Endodermal cell (in vitro differentiated cells): ENCODE data around the gene RPL35. TPM values are rescaled to one million over a fixed set of nuclear protein-coding genes. Genes with fewer than 3 reads are reported as not detected.
A peak's percentile ranks its signal among the peaks of the same experiment; 100 is the strongest.

Experiments used
- DNase-seq: peaks from one replicate; pipeline ENCODE4 v3.0.0-alpha.2; 2017
- H3K27ac ChIP-seq: 2 replicates; pipeline ENCODE4 v1.5.1; 2013; ENCODE audit warnings: mild to moderate bottlenecking, low read depth, low read length, moderate library complexity
- H3K27me3 ChIP-seq: 2 replicates; pipeline ENCODE4 v1.6.1; 2013; ENCODE audit warnings: mild to moderate bottlenecking, low read length, moderate library complexity; ENCODE audit not compliant: insufficient read depth, control insufficient read depth, poor library complexity, severe bottlenecking
- H3K36me3 ChIP-seq: 2 replicates; pipeline ENCODE4 v1.7.0; 2013; ENCODE audit warnings: mild to moderate bottlenecking, low read length, moderate library complexity; ENCODE audit not compliant: control insufficient read depth, insufficient read depth
- H3K4me1 ChIP-seq: one replicate; pipeline ENCODE4 v1.7.0; 2013; ENCODE audit warnings: low read length; ENCODE audit not compliant: control insufficient read depth, insufficient read depth
- H3K4me3 ChIP-seq: 2 replicates; pipeline ENCODE4 v1.5.1; 2013; ENCODE audit warnings: mild to moderate bottlenecking, low read length, moderate library complexity
- H3K9ac ChIP-seq: 2 replicates; pipeline ENCODE4 v1.6.1; 2013; ENCODE audit warnings: mild to moderate bottlenecking, low read length, moderate library complexity; ENCODE audit not compliant: poor library complexity, severe bottlenecking; ENCODE audit errors: extremely low read depth
- H3K9me3 ChIP-seq: 2 replicates; pipeline ENCODE4 v1.6.1; 2013; ENCODE audit warnings: mild to moderate bottlenecking, low read length, moderate library complexity; ENCODE audit not compliant: control insufficient read depth
- H3K27ac Mint-ChIP-seq: 2 replicates; pipeline ENCODE4 v1.8.0; 2020; ENCODE audit warnings: mixed read lengths
- H3K27me3 Mint-ChIP-seq: 2 replicates; pipeline ENCODE4 v1.8.0; 2021; ENCODE audit warnings: mild to moderate bottlenecking, mixed read lengths; ENCODE audit not compliant: insufficient read depth
- H3K36me3 Mint-ChIP-seq: 2 replicates; pipeline ENCODE4 v1.8.0; 2020; ENCODE audit warnings: low read depth, mixed read lengths
- H3K4me1 Mint-ChIP-seq: 2 replicates; pipeline ENCODE4 v1.8.0; 2020; ENCODE audit warnings: mixed read lengths
- H3K4me3 Mint-ChIP-seq: 2 replicates; pipeline ENCODE4 v1.8.0; 2020; ENCODE audit warnings: mild to moderate bottlenecking, moderate library complexity, mixed read lengths
- H3K9me3 Mint-ChIP-seq: 2 replicates; pipeline ENCODE4 v1.8.0; 2020; ENCODE audit warnings: mild to moderate bottlenecking, mixed read lengths
- CTCF ChIP-seq: fragments of 200-600 bp; sonication (generic); conservative IDR thresholded peaks from 2 replicates; pipeline ENCODE4 v1.5.0; 2021; ENCODE audit warnings: antibody characterized with exemption, mild to moderate bottlenecking
- WGBS, 2 experiments: methylation state at CpG; one replicate each; pipeline versions ENCODE4 v1.1.5 to v1.1.7; 2013; ENCODE audit warnings: missing lambda C conversion rate in 2 of 2, mixed read lengths in 1 of 2; ENCODE audit not compliant: insufficient coverage in 1 of 2, insufficient read length in 1 of 2; 5-methylcytosine and 5-hydroxymethylcytosine counted together
- total RNA-seq, 2 donors: library from RNA; stranded (reverse); fragmentation: NEBNext Ultra II Directional in 1 of 2; extraction: Animal tissue kit (Norgen Biotek cat#: 25700) in 1 of 2; gene quantifications; 2 replicates in 1 of 2; 3 replicates in 1 of 2; pipeline ENCODE4 v1.2.1, GENCODE V29; 2021

Gene RPL35
- total RNA-seq, 2 donors from 2014 or later = 1,507 to 1,578 TPM

GRCh38 chr9:124835026-124835557 lies 26.7 kb downstream of the RPL35 start:
- Mint-ChIP-seq H3K27ac (no peak overlapping the region), H3K9me3 (no peaks in the 10 kb centered on the region), H3K4me3 (no peak overlapping the region), H3K36me3 (no peaks in the 10 kb centered on the region), H3K4me1 (peaks cover 3% of the 10 kb centered on the region), H3K27me3 (no peaks in the 10 kb centered on the region)
- DNase-seq = no peak
- Histone ChIP-seq H3K4me1 (peaks cover 3% of the 10 kb centered on the region), H3K27ac (no peak overlapping the region), H3K36me3 (no peaks in the 10 kb centered on the region), H3K27me3 (no peaks in the 10 kb centered on the region), H3K4me3 (no peak overlapping the region), H3K9ac (no peak overlapping the region), H3K9me3 (no peaks in the 10 kb centered on the region)
- 88 to 96% methylated on average over 4 to 13 of the region's 13 CpGs for WGBS, 2 experiments
- no peak for TF ChIP-seq CTCF

- H3K27me3 ChIP-seq = no peaks in the 10 kb centered on the region
- no peak for TF ChIP-seq CTCF
- no peaks in the 10 kb centered on the region for H3K9me3 Mint-ChIP-seq
- WGBS, 2 experiments = 81 to 83% methylated on average over 5 to 7 of the region's 7 CpGs
- H3K27ac Mint-ChIP-seq = peak overlapping the region; percentile 60
- peaks cover 6% of the 10 kb centered on the region for H3K4me1 Mint-ChIP-seq
- H3K4me3 Mint-ChIP-seq = no peak overlapping the region
- H3K4me3 ChIP-seq = no peak overlapping the region
- H3K9ac ChIP-seq = no peak overlapping the region
- H3K36me3 ChIP-seq = no peaks in the 10 kb centered on the region
- H3K36me3 Mint-ChIP-seq = no peaks in the 10 kb centered on the region
- peak; percentile 56 for DNase-seq
- no peaks in the 10 kb centered on the region for H3K27me3 Mint-ChIP-seq
- no peak overlapping the region for H3K27ac ChIP-seq
- H3K9me3 ChIP-seq = no peaks in the 10 kb centered on the region
- peaks cover 3% of the 10 kb centered on the region for H3K4me1 ChIP-seq
Measured at GRCh38 chr9:124834591-124834990, 27.2 kb downstream of the RPL35 start.

- Histone ChIP-seq H3K9ac (no peak overlapping the region), H3K4me1 (peaks cover 3% of the 10 kb centered on the region)
Measured at GRCh38 chr9:124831642-124832364, 30.0 kb downstream of the RPL35 start.

More at GRCh38 chr9:124831642-124832364, 30.0 kb downstream of the RPL35 start:
- H3K27me3 Mint-ChIP-seq = no peaks in the 10 kb centered on the region
- H3K4me3 Mint-ChIP-seq = no peak overlapping the region
- H3K4me1 Mint-ChIP-seq = peaks cover 12% of the 10 kb centered on the region
- Histone ChIP-seq H3K36me3 (no peaks in the 10 kb centered on the region), H3K9me3 (no peaks in the 10 kb centered on the region), H3K27me3 (no peaks in the 10 kb centered on the region), H3K27ac (no peak overlapping the region), H3K4me3 (no peak overlapping the region)
- no peak for DNase-seq
- H3K27ac Mint-ChIP-seq = no peak overlapping the region
- no peak for TF ChIP-seq CTCF
- H3K9me3 Mint-ChIP-seq = no peaks in the 10 kb centered on the region
- H3K36me3 Mint-ChIP-seq = no peaks in the 10 kb centered on the region
- 88 to 89% methylated on average over 6 to 9 of the region's 9 CpGs for WGBS, 2 experiments
